Thyroid gland (tissue), 4 donors: ENCODE measurements around the gene UGT8.

ENCODE experiments used
- POLR2A ChIP-seq, 2 donors: fragments of 450-650 bp; IDR thresholded peaks; one replicate each; pipeline ENCODE4 v1.6.1; 2017; ENCODE audit warnings: antibody characterized with exemption in 2 of 2, mild to moderate bottlenecking in 2 of 2, moderate library complexity in 1 of 2
- TF ChIP-seq, protein P1 (sequence below), 6 experiments: fragments of 200-600 bp in 3 of 6; fragments of 450-650 bp in 3 of 6; sonication (generic) in 3 of 6; IDR thresholded peaks; one replicate each; pipeline ENCODE4 v1.5.1; 2016 to 2019; ENCODE audit warnings: antibody characterized with exemption in 6 of 6, mild to moderate bottlenecking in 2 of 6, inconsistent platforms in 1 of 6, moderate library complexity in 1 of 6

DNA sequence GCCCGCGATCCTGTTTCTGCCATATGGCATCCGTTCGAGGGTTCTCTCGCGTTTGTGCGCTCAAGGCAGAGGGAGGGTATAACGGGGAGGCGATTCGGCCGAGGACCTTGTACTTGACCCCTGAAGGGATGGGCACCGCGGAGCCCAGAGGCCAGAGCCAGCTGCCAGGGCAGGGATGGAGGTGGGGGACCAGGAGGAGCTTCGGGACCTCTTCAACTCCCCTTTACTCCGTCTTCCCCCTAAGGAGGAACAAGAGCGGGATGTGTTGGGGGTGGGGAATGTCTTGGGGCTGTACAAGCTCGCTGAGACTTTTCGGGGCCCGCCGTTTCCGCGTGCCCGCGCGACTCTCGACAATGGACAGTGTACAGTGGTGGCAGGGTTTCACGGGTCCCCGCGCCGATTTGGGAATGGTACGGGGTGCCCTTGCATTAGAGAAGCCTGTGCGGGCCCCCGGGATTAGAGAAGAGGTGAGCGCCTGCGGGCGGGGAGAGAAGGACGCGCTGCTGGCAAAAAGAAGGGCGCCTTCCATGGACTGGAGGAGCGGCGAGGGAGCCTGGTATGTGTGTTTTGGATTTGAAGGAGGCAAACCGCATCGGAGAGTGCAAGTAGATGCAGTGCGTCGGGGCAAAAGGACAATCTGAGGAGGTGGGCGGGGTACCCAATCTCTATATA lies 760 bp downstream of the UGT8 start:
- no peak for TF ChIP-seq POLR2A (IDR thresholded peaks at IDR 0.05)
- TF ChIP-seq, protein P1, sequence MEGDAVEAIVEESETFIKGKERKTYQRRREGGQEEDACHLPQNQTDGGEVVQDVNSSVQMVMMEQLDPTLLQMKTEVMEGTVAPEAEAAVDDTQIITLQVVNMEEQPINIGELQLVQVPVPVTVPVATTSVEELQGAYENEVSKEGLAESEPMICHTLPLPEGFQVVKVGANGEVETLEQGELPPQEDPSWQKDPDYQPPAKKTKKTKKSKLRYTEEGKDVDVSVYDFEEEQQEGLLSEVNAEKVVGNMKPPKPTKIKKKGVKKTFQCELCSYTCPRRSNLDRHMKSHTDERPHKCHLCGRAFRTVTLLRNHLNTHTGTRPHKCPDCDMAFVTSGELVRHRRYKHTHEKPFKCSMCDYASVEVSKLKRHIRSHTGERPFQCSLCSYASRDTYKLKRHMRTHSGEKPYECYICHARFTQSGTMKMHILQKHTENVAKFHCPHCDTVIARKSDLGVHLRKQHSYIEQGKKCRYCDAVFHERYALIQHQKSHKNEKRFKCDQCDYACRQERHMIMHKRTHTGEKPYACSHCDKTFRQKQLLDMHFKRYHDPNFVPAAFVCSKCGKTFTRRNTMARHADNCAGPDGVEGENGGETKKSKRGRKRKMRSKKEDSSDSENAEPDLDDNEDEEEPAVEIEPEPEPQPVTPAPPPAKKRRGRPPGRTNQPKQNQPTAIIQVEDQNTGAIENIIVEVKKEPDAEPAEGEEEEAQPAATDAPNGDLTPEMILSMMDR (IDR thresholded peaks at IDR 0.05), result no peak
